Heart left ventricle (tissue), 16 donors: ENCODE results near the gene FERMT3. TPM values are rescaled to one million over a fixed set of nuclear protein-coding genes. Genes with fewer than 3 reads are reported as not detected.

Source experiments
- ATAC-seq, 4 donors: fragments of 200-7000 bp; cut with Tn5 transposase; one replicate each; pipeline ENCODE4 v1.9.1; 2020 to 2022; ENCODE audit warnings: moderate library complexity in 4 of 4, mild to moderate bottlenecking in 3 of 4, moderate number of reproducible peaks in 1 of 4
- DNase-seq, 5 donors: peaks; one replicate each; pipeline ENCODE4 v3.0.0-alpha.2; 2020
- H3K27ac ChIP-seq, 12 donors: fragments of 200-600 bp; sonication (generic) in 4 of 12; one replicate each; pipeline versions ENCODE4 v1.5.0 to v1.8.0; 2016 to 2022; ENCODE audit warnings: mild to moderate bottlenecking in 2 of 12
- H3K27me3 ChIP-seq, 9 donors: fragments of 200-600 bp; sonication (generic) in 2 of 9; one replicate each; pipeline versions ENCODE4 v1.5.1 to v1.8.0; 2016 to 2022; ENCODE audit warnings: mild to moderate bottlenecking in 3 of 9
- H3K36me3 ChIP-seq, 9 donors: fragments of 200-600 bp; sonication (generic) in 2 of 9; one replicate each; pipeline versions ENCODE4 v1.5.0 to v1.8.0; 2018 to 2022; ENCODE audit warnings: mild to moderate bottlenecking in 2 of 9
- H3K4me1 ChIP-seq, 12 donors: fragments of 200-600 bp; sonication (generic) in 4 of 12; one replicate each; pipeline versions ENCODE4 v1.5.0 to v1.8.0; 2016 to 2022; ENCODE audit warnings: mild to moderate bottlenecking in 3 of 12
- H3K4me3 ChIP-seq, 12 donors: fragments of 200-600 bp; sonication (generic) in 4 of 12; one replicate each; pipeline versions ENCODE4 v1.5.0 to v1.8.0; 2017 to 2022; ENCODE audit warnings: mild to moderate bottlenecking in 9 of 12, moderate library complexity in 4 of 12
- H3K9me3 ChIP-seq, 12 donors: fragments of 200-600 bp; sonication (generic) in 4 of 12; one replicate each; pipeline versions ENCODE4 v1.5.0 to v1.8.0; 2016 to 2022; ENCODE audit warnings: mild to moderate bottlenecking in 1 of 12
- POLR2A ChIP-seq, 2 donors: fragments of 450-650 bp; IDR thresholded peaks; one replicate each; pipeline ENCODE4 v1.6.1; 2017; ENCODE audit warnings: antibody characterized with exemption in 2 of 2, mild to moderate bottlenecking in 2 of 2, moderate library complexity in 2 of 2
- WGBS, 4 donors: extraction: QIAGEN DNeasy Blood & Tissue Kit in 2 of 4; methylation state at CpG; one replicate each; pipeline versions ENCODE4 v1.1.5 to v1.1.7; 2013 to 2018; 5-methylcytosine and 5-hydroxymethylcytosine counted together
- intact Hi-C, 10 donors: fragments of 100-400 bp; cut with DNase I; formaldehyde crosslinking; loops; one replicate each; pipeline versions ENCODE4 v1.11.1 to v1.14.2; 2022
- polyA plus RNA-seq, 2 donors: library from polyadenylated mRNA; stranded (reverse); fragments of 200-250 nt; gene quantifications; one replicate each; pipeline ENCODE4 v1.2.3, GENCODE V29; 2013
- total RNA-seq, 9 donors: library from RNA; depleted of rRNA in 2 of 9; stranded (reverse); fragments of >200 nt in 2 of 9; fragmentation: NEBNext Ultra II Directional in 3 of 9; extraction: Animal tissue kit (Norgen Biotek cat#: 25700) in 3 of 9; gene quantifications; one replicate each; pipeline versions ENCODE4 v1.1.0 to v1.2.4, GENCODE V29; 2016 to 2023
- TF ChIP-seq, protein P1 (sequence below), 12 donors: fragments of 200-600 bp; sonication (generic) in 4 of 12; IDR thresholded peaks; one replicate each; pipeline versions ENCODE4 v1.5.0 to v1.8.0; 2018 to 2022; ENCODE audit warnings: antibody characterized with exemption in 12 of 12, mild to moderate bottlenecking in 5 of 12
- donor health status: ischemic (EF 13 %, LVEDD 7.1; RV severe dilation, severe dysfunction).
- donor health status: healthy with polysubstance abuse.
- donor health status: DM: no; HTN: yes; CAD: no.
- donor health status: DM: no; HTN: no; CAD: no.
- donor health status: ischemic (EF 25% LVEDD 6.9; RV normal size, moderate dysfunction).
- donor health status: ischemic (EF 25% LVEDD 5.7; RV mildly dilated, moderate dysfunction).
- donor health status: healthy.
- donor health status: DM: yes; HTN: yes; CAD: no.
- donor health status: ischemic (EF 35%, LVEDD 5.7; RV mildly dilated, moderate dysfunction).
- donor health status: nonischemic (EF 11% LVEDD 7.7; RV severe dilation, severe dysfunction).
- donor health status: DM: yes; HTN: yes; CAD: no.
- donor health status: PGD.
- donor health status: ischemic (EF 29% LVEDD 5.4; RV normal size, mild dysfunction).
- donor health status: nonischemic (EF 23%, LVEDD 6.1; RV moderate dilation, normal function).

FERMT3 gene
- total and polyA plus RNA-seq, 11 donors, result 2.8 to 71.5 (median 5.7) TPM

DNA sequence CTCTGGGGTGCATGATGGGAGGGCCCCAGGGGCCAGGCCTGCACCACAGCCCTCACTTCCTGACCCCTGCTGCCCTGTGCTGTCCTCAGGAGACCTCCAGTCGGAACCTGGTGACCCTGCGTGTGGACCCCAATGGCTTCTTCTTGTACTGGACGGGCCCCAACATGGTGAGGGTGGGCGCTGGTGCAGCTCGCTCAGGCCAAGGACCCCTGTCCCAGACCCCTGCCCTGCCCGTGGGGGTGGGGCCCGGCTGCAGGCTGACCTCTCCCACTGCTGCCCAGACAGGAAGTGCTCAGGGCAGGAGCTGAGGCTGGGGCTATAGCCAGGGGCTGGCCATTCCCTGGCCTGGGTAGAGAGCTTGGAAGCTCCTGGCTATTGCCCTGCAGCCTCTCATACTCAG is 47.8 kb downstream of the FERMT3 start:
- intact Hi-C loops, result loop anchor here in 2 of 10 donors (5.0 to 10.0 kb wide), 2 partner anchors 48 to 50 kb away; partner anchors contain the start of genes CATSPERZ (in 2 of the 2) and ESRRA (in 1 of the 2)

DNA sequence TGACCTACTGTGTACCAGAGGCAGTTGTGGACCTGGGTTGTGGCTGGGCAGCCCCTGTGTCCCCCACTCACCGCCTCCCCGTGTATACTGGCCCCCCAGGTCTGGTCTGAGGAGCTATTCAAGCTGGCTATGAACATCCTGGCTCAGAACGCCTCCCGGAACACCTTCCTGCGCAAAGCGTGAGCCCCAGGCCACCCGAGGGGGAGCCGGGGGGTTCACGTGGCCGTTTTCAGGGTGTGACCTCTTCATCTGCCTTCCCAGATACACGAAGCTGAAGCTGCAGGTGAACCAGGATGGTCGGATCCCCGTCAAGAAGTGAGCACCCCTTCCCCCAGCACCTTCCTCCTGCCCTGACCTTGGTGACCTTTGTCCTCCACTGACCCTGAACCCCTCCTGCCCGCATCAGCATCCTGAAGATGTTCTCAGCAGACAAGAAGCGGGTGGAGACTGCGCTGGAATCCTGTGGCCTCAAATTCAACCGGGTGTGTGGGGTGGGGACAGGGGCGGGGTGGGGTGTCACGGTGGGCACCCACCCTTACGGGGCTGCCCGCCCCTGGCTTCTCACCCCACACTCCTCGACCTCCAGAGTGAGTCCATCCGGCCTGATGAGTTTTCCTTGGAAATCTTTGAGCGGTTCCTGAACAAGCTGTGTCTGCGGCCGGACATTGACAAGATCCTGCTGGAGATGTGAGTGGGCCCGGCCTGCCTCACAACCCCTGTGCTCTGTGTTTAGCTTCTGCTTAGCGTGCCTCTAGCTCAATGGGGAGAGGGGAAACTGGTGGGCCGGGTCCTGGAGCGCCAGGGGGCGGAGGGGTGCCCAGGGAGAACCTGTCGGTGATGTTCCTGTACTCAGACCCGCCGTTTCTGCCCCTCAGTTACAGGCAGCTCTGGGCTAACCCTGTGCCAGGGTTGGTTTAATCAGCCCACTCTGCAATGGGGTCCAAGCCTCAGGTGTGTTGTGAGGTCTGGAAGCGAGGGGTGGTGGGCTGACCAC is 48.9 kb downstream of the FERMT3 start:
- Histone ChIP-seq H3K4me1 (peaks cover 5 to 38% (median 25%) of the 10 kb centered on the region in 12 donors), H3K27me3 (no peaks in the 10 kb centered on the region), H3K4me3 (no peak overlapping the region), H3K36me3 (peaks cover 0 to 62% (median 50%) of the 10 kb centered on the region in 9 donors), H3K27ac (no peak overlapping the region), H3K9me3 (no peaks in the 10 kb centered on the region)
- DNase-seq (no peak), ATAC-seq (no peak)
- 90 to 94% (median 91%) methylated on average over 32 to 35 of the region's 35 CpGs for WGBS, 4 donors
- TF ChIP-seq POLR2A (IDR thresholded peaks at IDR 0.05), result no peak
- TF ChIP-seq, protein P1, sequence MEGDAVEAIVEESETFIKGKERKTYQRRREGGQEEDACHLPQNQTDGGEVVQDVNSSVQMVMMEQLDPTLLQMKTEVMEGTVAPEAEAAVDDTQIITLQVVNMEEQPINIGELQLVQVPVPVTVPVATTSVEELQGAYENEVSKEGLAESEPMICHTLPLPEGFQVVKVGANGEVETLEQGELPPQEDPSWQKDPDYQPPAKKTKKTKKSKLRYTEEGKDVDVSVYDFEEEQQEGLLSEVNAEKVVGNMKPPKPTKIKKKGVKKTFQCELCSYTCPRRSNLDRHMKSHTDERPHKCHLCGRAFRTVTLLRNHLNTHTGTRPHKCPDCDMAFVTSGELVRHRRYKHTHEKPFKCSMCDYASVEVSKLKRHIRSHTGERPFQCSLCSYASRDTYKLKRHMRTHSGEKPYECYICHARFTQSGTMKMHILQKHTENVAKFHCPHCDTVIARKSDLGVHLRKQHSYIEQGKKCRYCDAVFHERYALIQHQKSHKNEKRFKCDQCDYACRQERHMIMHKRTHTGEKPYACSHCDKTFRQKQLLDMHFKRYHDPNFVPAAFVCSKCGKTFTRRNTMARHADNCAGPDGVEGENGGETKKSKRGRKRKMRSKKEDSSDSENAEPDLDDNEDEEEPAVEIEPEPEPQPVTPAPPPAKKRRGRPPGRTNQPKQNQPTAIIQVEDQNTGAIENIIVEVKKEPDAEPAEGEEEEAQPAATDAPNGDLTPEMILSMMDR (IDR thresholded peaks at IDR 0.05), result no peak
- intact Hi-C loops, result loop anchor here in 2 of 10 donors (5.0 to 10.0 kb wide), 2 partner anchors 42 to 49 kb away; partner anchors contain the start of genes CATSPERZ (in 1 of the 2) and ESRRA (in 1 of the 2)

More for the DNA sequence above, 47.8 kb downstream of the FERMT3 start:
- DNase-seq (no peak), ATAC-seq (no peak)
- Histone ChIP-seq H3K9me3 (no peaks in the 10 kb centered on the region), H3K27ac (no peak overlapping the region), H3K27me3 (no peaks in the 10 kb centered on the region), H3K36me3 (peaks cover 0 to 51% (median 41%) of the 10 kb centered on the region in 9 donors), H3K4me3 (no peak overlapping the region), H3K4me1 (peaks cover 5 to 41% (median 25%) of the 10 kb centered on the region in 12 donors)
- 87 to 100% (median 93%) methylated on average over 4 to 7 of the region's 7 CpGs for WGBS, 4 donors
- TF ChIP-seq POLR2A (IDR thresholded peaks at IDR 0.05), result no peak
- TF ChIP-seq, protein P1 (IDR thresholded peaks at IDR 0.05), result no peak

DNA sequence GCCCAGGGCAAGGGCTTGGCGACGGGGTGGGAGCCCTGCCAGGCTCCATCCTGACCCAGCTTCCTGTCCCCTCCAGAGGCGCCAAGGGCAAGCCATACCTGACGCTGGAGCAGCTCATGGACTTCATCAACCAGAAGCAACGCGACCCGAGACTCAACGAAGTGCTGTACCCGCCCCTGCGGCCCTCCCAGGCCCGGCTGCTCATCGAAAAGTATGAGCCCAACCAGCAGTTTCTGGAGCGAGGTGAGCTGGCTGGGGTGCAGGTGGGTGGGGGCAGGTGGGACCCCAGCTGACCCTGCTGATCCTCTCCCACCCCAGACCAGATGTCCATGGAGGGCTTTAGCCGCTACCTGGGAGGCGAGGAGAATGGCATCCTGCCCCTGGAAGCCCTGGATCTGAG is 49.8 kb downstream of the FERMT3 start:
- 86 to 89% (median 86%) methylated on average over 14 to 15 of the region's 15 CpGs for WGBS, 4 donors
- peaks cover 0 to 70% (median 53%) of the 10 kb centered on the region in 9 donors for H3K36me3 ChIP-seq

More for the DNA sequence above, 49.8 kb downstream of the FERMT3 start:
- Histone ChIP-seq H3K27ac (no peak overlapping the region), H3K9me3 (no peaks in the 10 kb centered on the region), H3K4me1 (peaks cover 0 to 30% (median 19%) of the 10 kb centered on the region in 12 donors), H3K27me3 (no peaks in the 10 kb centered on the region), H3K4me3 (no peak overlapping the region)
- intact Hi-C loops, result loop anchor here in 2 of 10 donors (5.0 to 10.0 kb wide), 2 partner anchors 41 to 49 kb away; partner anchors contain the start of genes CATSPERZ (in 1 of the 2) and ESRRA (in 1 of the 2)
- no peak for ATAC-seq
- TF ChIP-seq, protein P1 (IDR thresholded peaks at IDR 0.05), result no peak
- TF ChIP-seq POLR2A (IDR thresholded peaks at IDR 0.05), result no peak
- no peak for DNase-seq
